GM21367 (cell line): ENCODE measurements around the gene PXN.
"Not testable (repeated sequence)": the region's sequence is repeated elsewhere in the genome, so short reads cannot be mapped to it uniquely, and the experiment has no call there.

Experiments used
- ATAC-seq: cut with Tn5 transposase; IDR thresholded peaks from one replicate; pipeline ENCODE4 v1.9.1; 2021; ENCODE audit not compliant: unreplicated experiment

The PXN gene

GRCh38 chr12:120262852-120263747, 2.4 kb downstream of the PXN start:
- ATAC-seq, result no peak

- no peak for ATAC-seq
Observed at GRCh38 chr12:120261951-120262851, 3.3 kb downstream of the PXN start.

- no peak for ATAC-seq
Observed at GRCh38 chr12:120260607-120261006, 4.9 kb downstream of the PXN start.

GRCh38 chr12:120259418-120260202, 5.9 kb downstream of the PXN start:
- no peak for ATAC-seq

GRCh38 chr12:120258323-120258896, 7.1 kb downstream of the PXN start:
- ATAC-seq, result no peak

- no peak for ATAC-seq
Observed at GRCh38 chr12:120257041-120257821, 8.3 kb downstream of the PXN start.

GRCh38 chr12:120254809-120255208, 10.7 kb downstream of the PXN start:
- no peak for ATAC-seq

GRCh38 chr12:120253313-120253712, 12.2 kb downstream of the PXN start:
- ATAC-seq, result not testable (repeated sequence)

GRCh38 chr12:120252071-120252906, 13.2 kb downstream of the PXN start:
- no peak for ATAC-seq

GRCh38 chr12:120251364-120252070, 14.0 kb downstream of the PXN start:
- ATAC-seq, result not testable (repeated sequence)

- no peak for ATAC-seq
Observed at GRCh38 chr12:120249875-120250795, 15.4 kb downstream of the PXN start.

- no peak for ATAC-seq
Observed at GRCh38 chr12:120249266-120249874, 16.2 kb downstream of the PXN start.

- no peak for ATAC-seq
Observed at GRCh38 chr12:120247621-120248030, 17.9 kb downstream of the PXN start.

- ATAC-seq, result no peak
Observed at GRCh38 chr12:120247183-120247582, 18.3 kb downstream of the PXN start.

- ATAC-seq, result not testable (repeated sequence)
Observed at GRCh38 chr12:120246705-120247104, 18.8 kb downstream of the PXN start.

- no peak for ATAC-seq
Observed at GRCh38 chr12:120242971-120243699, 22.4 kb downstream of the PXN start.
